Duodenal mucosa (tissue), 2 donors: ENCODE results near the gene LINC01488.

Experiments used
- H3K27ac ChIP-seq: one replicate; pipeline ENCODE4 v1.7.0; 2013; ENCODE audit warnings: low read depth, low read length
- H3K27me3 ChIP-seq, 2 donors: one replicate each; pipeline ENCODE4 v1.7.0; 2013; ENCODE audit warnings: low read length in 2 of 2, control low read depth in 1 of 2; ENCODE audit not compliant: insufficient read depth in 2 of 2, control insufficient read depth in 1 of 2
- H3K36me3 ChIP-seq, 2 donors: one replicate each; pipeline ENCODE4 v1.7.0; 2013; ENCODE audit warnings: low read length in 2 of 2, control low read depth in 1 of 2; ENCODE audit not compliant: insufficient read depth in 2 of 2, control insufficient read depth in 1 of 2
- H3K4me1 ChIP-seq, 2 donors: one replicate each; pipeline ENCODE4 v1.7.0; 2013; ENCODE audit warnings: low read length in 2 of 2, control low read depth in 1 of 2; ENCODE audit not compliant: insufficient read depth in 2 of 2, control insufficient read depth in 1 of 2
- H3K4me3 ChIP-seq, 2 donors: one replicate each; pipeline ENCODE4 v1.7.0; 2013; ENCODE audit warnings: low read length in 2 of 2, low read depth in 1 of 2
- H3K9ac ChIP-seq, 2 donors: one replicate each; pipeline ENCODE4 v1.7.0; 2013; ENCODE audit warnings: low read length in 2 of 2, low read depth in 1 of 2
- H3K9me3 ChIP-seq, 2 donors: one replicate each; pipeline ENCODE4 v1.7.0; 2013; ENCODE audit warnings: low read length in 2 of 2, control low read depth in 1 of 2; ENCODE audit not compliant: control insufficient read depth in 1 of 2

The LINC01488 gene

DNA sequence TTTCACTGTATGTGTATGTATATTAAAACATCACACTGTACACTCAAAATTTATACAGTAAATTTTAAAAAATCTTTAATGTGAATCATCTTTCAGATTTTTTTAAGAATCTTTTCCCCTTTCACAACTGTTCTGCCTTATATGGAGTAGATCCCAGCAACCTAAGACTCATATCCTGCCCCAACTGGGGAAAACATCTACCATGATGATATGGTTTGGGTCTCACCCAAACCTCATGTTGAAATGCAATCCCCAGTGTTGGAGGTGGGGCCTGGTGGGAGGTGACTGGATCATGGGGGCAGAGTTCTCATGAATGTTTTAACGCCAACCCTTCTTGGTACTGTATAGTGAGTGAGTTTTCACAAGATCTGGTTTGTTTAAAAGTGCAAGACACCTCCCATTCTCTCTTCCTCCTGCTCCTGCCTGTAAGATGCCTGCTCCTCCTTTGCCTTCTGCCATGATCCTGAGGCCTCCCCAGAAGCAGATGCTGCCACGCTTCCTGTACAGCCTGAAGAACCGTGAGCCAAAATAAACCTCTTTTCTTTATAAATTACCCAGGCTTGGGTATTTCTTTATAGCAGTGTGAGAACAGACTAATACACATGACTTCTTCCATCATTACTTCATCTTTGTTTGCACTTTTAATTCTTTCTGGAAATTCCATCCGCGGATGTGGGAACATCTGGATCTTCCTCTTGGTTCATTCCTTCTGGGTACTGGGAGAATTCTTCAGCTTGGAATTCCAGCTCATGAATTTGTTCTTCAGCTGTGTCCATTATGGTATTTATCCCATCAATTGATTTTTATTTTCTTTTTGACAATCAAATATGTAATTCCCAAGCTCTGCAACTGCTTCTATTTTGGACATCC, 36.9 kb downstream of the LINC01488 start:
- Histone ChIP-seq H3K4me3 (no peak overlapping the region), H3K4me1 (peaks cover 5 to 10% of the 10 kb centered on the region in 2 donors), H3K36me3 (no peaks in the 10 kb centered on the region), H3K27ac (no peak overlapping the region), H3K27me3 (no peaks in the 10 kb centered on the region), H3K9me3 (peaks cover 0 to 2% of the 10 kb centered on the region in 2 donors), H3K9ac (no peak overlapping the region)

GRCh38 chr11:69520186-69520916, 38.9 kb downstream of the LINC01488 start:
- Histone ChIP-seq H3K27me3 (no peaks in the 10 kb centered on the region), H3K36me3 (no peaks in the 10 kb centered on the region), H3K9me3 (peaks cover 0 to 2% of the 10 kb centered on the region in 2 donors), H3K4me1 (peaks cover 5 to 10% of the 10 kb centered on the region in 2 donors), H3K9ac (no peak overlapping the region), H3K4me3 (no peak overlapping the region), H3K27ac (no peak overlapping the region)

- no peaks in the 10 kb centered on the region for H3K27me3 ChIP-seq
- no peaks in the 10 kb centered on the region for H3K36me3 ChIP-seq
- H3K27ac ChIP-seq = no peak overlapping the region
- no peak overlapping the region for H3K4me3 ChIP-seq
- peaks cover 0 to under 1% of the 10 kb centered on the region in 2 donors for H3K9me3 ChIP-seq
- peaks cover 5 to 10% of the 10 kb centered on the region in 2 donors for H3K4me1 ChIP-seq
- H3K9ac ChIP-seq = no peak overlapping the region
Measured at GRCh38 chr11:69521457-69521856, 40.0 kb downstream of the LINC01488 start.

DNA sequence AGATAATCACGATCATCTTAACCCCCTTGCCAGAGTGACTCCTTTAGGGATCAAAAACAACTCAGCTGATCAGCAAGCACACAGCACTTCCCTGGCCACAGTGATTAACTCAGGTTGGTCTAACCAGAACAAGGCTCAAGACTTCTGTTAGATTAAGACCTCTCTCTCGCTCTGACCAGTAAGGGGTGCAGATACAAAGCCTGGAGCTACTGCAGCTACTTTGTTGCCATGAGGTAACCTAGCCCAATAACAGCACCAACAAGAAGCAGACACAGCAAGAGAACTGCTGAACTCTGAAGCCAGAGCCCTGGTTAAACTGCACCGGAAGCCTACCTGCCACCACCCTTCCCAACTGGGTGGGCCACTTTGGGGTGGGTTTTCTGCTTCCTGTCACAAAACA, 42.0 kb downstream of the LINC01488 start:
- Histone ChIP-seq H3K4me3 (no peak overlapping the region), H3K9me3 (no peaks in the 10 kb centered on the region), H3K27ac (no peak overlapping the region), H3K36me3 (no peaks in the 10 kb centered on the region), H3K27me3 (no peaks in the 10 kb centered on the region), H3K9ac (no peak overlapping the region), H3K4me1 (peaks cover 5 to 10% of the 10 kb centered on the region in 2 donors)

GRCh38 chr11:69524291-69524882, 42.9 kb downstream of the LINC01488 start:
- Histone ChIP-seq H3K4me3 (no peak overlapping the region), H3K27ac (no peak overlapping the region), H3K9ac (no peak overlapping the region), H3K4me1 (peaks cover 5 to 10% of the 10 kb centered on the region in 2 donors), H3K36me3 (no peaks in the 10 kb centered on the region), H3K27me3 (no peaks in the 10 kb centered on the region), H3K9me3 (no peaks in the 10 kb centered on the region)

GRCh38 chr11:69524991-69525411, 43.5 kb downstream of the LINC01488 start:
- Histone ChIP-seq H3K27ac (no peak overlapping the region), H3K4me3 (no peak overlapping the region), H3K9ac (no peak overlapping the region), H3K36me3 (no peaks in the 10 kb centered on the region), H3K4me1 (peaks cover 5 to 10% of the 10 kb centered on the region in 2 donors), H3K27me3 (no peaks in the 10 kb centered on the region), H3K9me3 (no peaks in the 10 kb centered on the region)

DNA sequence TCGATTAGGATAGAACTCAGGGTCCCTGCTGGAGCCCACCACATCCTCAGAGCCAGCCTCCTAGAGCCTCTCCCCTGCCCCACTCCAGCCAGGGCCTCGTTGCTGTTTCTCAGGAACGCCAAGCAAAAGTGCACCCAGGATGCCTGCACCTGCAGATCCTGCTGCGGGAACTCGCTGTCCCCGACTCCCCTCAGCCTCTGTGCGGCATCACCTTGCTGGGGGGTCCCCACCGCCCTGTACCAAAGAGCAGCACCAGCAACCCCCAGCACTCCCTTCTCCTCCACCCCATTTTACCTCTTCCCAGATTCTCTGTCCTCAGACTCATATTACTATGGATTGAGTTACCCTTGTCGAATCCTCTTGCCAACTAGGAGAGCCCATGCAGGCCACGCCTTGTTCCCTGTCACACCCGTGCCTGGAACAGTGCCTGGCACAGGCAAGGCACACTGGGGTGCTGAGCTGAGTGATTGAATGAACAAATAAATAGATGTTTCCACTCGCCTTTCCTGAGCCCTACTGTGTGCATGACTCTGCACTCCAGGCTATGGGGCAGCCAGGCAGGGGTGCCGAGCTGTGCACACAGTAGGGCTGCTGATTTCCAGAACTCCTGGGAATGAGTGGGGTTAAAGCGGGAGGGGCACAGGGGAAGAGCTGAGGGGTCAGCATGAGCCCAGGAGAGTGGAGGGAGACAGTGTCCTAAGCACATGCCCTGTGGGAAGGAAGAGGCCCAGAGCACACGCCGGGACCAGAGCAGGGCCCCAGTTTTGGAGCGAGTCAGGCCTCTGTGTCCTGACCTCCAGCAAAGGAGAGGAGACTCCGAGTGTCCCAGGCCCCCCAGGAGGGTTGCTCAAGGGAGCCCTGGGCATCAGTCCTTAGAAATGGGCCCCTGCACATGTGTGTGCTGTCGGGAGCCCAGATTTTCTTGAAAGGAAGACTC, 44.3 kb downstream of the LINC01488 start:
- no peak overlapping the region for H3K4me3 ChIP-seq
- no peak overlapping the region for H3K9ac ChIP-seq
- H3K27me3 ChIP-seq = no peaks in the 10 kb centered on the region
- H3K9me3 ChIP-seq = no peaks in the 10 kb centered on the region
- no peak overlapping the region for H3K27ac ChIP-seq
- H3K4me1 ChIP-seq = peaks cover 5 to 10% of the 10 kb centered on the region in 2 donors
- H3K36me3 ChIP-seq = no peaks in the 10 kb centered on the region

DNA sequence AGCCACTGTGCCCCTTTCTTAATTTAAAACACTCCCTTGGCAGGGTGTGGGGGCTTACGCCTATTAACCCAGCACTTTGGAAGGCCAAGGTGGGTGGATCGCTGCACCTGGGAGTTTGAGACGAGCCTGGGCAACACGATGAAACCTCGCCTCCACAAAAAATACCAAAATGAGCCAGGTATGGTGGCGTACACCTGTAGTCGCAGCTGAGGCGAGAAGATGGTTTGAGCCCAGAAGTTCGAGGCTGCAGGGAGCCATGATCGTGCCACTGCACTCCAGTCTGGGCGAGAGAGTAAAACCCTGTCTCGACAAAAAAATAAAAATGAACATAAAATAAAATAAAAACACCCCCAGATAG, 45.0 kb downstream of the LINC01488 start:
- Histone ChIP-seq H3K9me3 (no peaks in the 10 kb centered on the region), H3K9ac (no peak overlapping the region), H3K27ac (no peak overlapping the region), H3K36me3 (no peaks in the 10 kb centered on the region), H3K4me1 (peaks cover 0 to 3% of the 10 kb centered on the region in 2 donors), H3K27me3 (no peaks in the 10 kb centered on the region), H3K4me3 (no peak overlapping the region)

DNA sequence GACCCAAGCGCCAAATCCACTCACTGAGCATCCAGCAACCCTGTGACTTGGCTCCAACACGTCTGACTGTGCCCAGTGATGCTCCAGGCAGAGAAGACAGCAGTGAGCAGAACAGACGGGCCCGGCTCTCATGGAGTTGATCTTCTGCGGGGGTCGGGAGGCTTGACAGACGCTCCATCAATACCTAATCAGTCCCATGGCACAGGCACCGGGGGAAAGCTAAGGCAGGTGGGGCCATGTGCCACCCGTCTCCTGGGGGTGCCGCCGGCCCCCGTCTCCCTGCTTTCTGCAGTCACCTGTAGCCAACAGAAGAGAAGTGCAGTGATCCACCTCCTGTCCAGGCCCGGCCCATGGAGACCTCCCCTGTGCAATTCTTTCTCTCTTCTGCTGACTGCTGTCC, 47.5 kb downstream of the LINC01488 start:
- Histone ChIP-seq H3K9me3 (no peaks in the 10 kb centered on the region), H3K9ac (no peak overlapping the region), H3K27ac (no peak overlapping the region), H3K4me3 (no peak overlapping the region), H3K4me1 (peaks cover 0 to 2% of the 10 kb centered on the region in 2 donors), H3K36me3 (no peaks in the 10 kb centered on the region), H3K27me3 (no peaks in the 10 kb centered on the region)
